GM10847 (cell line): ENCODE results near the gene CASP3.

Source experiments
- POLR2A ChIP-seq: IDR thresholded peaks from 2 replicates; pipeline ENCODE4 v1.6.1; 2011; ENCODE audit not compliant: insufficient read length; ENCODE audit errors: extremely low read depth

Gene CASP3

GRCh38 chr4:184647266-184648053 is 1.8 kb downstream of the CASP3 start:
- no peak for TF ChIP-seq POLR2A

- no peak for TF ChIP-seq POLR2A
Observed at GRCh38 chr4:184645904-184646610, 3.2 kb downstream of the CASP3 start.

- no peak for TF ChIP-seq POLR2A
Observed at GRCh38 chr4:184644553-184645307, 4.5 kb downstream of the CASP3 start.

GRCh38 chr4:184643731-184644130 is 5.5 kb downstream of the CASP3 start:
- TF ChIP-seq POLR2A, result no peak

- no peak for TF ChIP-seq POLR2A
Observed at GRCh38 chr4:184641451-184641850, 7.8 kb downstream of the CASP3 start.

GRCh38 chr4:184641022-184641421 is 8.2 kb downstream of the CASP3 start:
- no peak for TF ChIP-seq POLR2A

GRCh38 chr4:184636897-184637296 is 12.3 kb downstream of the CASP3 start:
- no peak for TF ChIP-seq POLR2A

- no peak for TF ChIP-seq POLR2A
Observed at GRCh38 chr4:184636144-184636543, 13.1 kb downstream of the CASP3 start.

- TF ChIP-seq POLR2A, result no peak
Observed at GRCh38 chr4:184635381-184635780, 13.9 kb downstream of the CASP3 start.

GRCh38 chr4:184632842-184633241 is 16.4 kb downstream of the CASP3 start:
- no peak for TF ChIP-seq POLR2A

GRCh38 chr4:184628103-184628502 is 21.1 kb downstream of the CASP3 start:
- TF ChIP-seq POLR2A, result no peak

- TF ChIP-seq POLR2A, result no peak
Observed at GRCh38 chr4:184624972-184625554, 24.2 kb downstream of the CASP3 start.

- TF ChIP-seq POLR2A, result no peak
Observed at GRCh38 chr4:184621518-184621917, 27.7 kb downstream of the CASP3 start.

GRCh38 chr4:184620212-184620867 is 28.9 kb downstream of the CASP3 start:
- no peak for TF ChIP-seq POLR2A

- TF ChIP-seq POLR2A, result no peak
Observed at GRCh38 chr4:184617600-184618196, 31.5 kb downstream of the CASP3 start.
